Dendritic cell treated with granulocyte-macrophage colony-stimulating factor and Interleukin-4, amounts not matched to agents 40 ng/mL and 50 ng/mL, for 4 days (primary cell): ENCODE results near the gene KNTC1.
"Not testable (repeated sequence)": the region's sequence is repeated elsewhere in the genome, so short reads cannot be mapped to it uniquely, and the experiment has no call there.

Source experiments
- H3K27ac Mint-ChIP-seq: one replicate; pipeline ENCODE4 v1.8.0; 2022; ENCODE audit warnings: mild to moderate bottlenecking, mixed read lengths
- H3K27me3 Mint-ChIP-seq: one replicate; pipeline ENCODE4 v1.8.0; 2022; ENCODE audit warnings: mild to moderate bottlenecking, mixed read lengths
- H3K36me3 Mint-ChIP-seq: one replicate; pipeline ENCODE4 v1.8.0; 2022; ENCODE audit warnings: low read depth, mixed read lengths
- H3K4me1 Mint-ChIP-seq: one replicate; pipeline ENCODE4 v1.8.0; 2022; ENCODE audit warnings: low read depth, mixed read lengths
- H3K4me3 Mint-ChIP-seq: one replicate; pipeline ENCODE4 v1.8.0; 2022; ENCODE audit warnings: mild to moderate bottlenecking, moderate library complexity, mixed read lengths
- H3K9me3 Mint-ChIP-seq: one replicate; pipeline ENCODE4 v1.8.0; 2022; ENCODE audit warnings: mixed read lengths
- intact Hi-C: fragments of 100-400 bp; cut with micrococcal nuclease; formaldehyde crosslinking; loops from one replicate; pipeline ENCODE4 v1.15.0; 2022

KNTC1 gene, protein sequence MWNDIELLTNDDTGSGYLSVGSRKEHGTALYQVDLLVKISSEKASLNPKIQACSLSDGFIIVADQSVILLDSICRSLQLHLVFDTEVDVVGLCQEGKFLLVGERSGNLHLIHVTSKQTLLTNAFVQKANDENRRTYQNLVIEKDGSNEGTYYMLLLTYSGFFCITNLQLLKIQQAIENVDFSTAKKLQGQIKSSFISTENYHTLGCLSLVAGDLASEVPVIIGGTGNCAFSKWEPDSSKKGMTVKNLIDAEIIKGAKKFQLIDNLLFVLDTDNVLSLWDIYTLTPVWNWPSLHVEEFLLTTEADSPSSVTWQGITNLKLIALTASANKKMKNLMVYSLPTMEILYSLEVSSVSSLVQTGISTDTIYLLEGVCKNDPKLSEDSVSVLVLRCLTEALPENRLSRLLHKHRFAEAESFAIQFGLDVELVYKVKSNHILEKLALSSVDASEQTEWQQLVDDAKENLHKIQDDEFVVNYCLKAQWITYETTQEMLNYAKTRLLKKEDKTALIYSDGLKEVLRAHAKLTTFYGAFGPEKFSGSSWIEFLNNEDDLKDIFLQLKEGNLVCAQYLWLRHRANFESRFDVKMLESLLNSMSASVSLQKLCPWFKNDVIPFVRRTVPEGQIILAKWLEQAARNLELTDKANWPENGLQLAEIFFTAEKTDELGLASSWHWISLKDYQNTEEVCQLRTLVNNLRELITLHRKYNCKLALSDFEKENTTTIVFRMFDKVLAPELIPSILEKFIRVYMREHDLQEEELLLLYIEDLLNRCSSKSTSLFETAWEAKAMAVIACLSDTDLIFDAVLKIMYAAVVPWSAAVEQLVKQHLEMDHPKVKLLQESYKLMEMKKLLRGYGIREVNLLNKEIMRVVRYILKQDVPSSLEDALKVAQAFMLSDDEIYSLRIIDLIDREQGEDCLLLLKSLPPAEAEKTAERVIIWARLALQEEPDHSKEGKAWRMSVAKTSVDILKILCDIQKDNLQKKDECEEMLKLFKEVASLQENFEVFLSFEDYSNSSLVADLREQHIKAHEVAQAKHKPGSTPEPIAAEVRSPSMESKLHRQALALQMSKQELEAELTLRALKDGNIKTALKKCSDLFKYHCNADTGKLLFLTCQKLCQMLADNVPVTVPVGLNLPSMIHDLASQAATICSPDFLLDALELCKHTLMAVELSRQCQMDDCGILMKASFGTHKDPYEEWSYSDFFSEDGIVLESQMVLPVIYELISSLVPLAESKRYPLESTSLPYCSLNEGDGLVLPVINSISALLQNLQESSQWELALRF (N-terminal part only)

DNA sequence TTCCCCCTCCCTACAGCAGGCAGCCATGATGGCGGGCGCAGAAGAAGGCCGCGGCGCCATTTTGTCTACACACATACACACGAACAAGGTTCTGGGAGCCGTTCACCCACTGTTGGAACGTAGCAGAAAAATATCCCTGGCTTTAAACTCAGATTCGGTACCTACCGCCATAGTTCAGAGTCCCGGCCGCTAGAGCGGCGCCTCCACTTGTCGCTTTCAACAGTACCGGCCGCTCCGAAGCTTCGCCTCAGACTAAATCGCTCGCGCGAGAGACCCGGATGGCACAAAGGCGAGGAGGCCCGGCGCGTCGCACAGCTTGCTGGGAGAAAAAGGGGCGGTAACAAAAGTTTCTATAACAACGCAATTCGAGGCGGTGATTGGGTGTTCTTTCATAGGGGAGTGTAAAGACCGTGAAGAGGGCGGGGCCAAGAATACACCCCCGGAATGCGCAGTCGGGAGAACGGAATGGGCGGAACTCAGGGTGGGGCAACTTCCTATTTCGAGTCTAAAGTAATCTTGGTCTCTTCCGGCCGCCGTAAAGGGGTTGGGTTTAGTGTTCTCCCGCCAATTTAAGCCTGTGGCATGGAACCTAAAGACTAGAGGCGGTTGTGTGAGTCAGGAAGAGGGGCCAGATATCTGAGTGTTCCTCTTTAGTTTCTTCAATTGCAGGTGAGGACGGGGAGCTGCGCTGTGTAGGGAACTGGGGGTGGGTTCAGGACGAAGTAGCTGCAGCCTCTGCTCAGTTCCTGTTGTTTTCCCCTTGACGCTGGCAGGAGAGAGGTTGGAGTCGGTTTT, at the start of gene KNTC1, which contains the start of gene RSRC2:
Gene KNTC1, plus strand, starts transcription at position 567 of the 795 bp plus-strand sequence. CDS start 2,815 bp downstream, outside the sequence.
Gene RSRC2, minus strand, starts transcription at position 254 of the 795 bp plus-strand sequence. Its CDS starts 83 bp downstream, at position 171.
- Mint-ChIP-seq H3K27me3 (no peaks in the 10 kb centered on the region), H3K4me3 (no peak within 1 kb of the TSS), H3K36me3 (peaks cover 29% of the 10 kb centered on the region), H3K27ac (no peak within 1 kb of the TSS), H3K9me3 (no peaks in the 10 kb centered on the region), H3K4me1 (peaks cover 9% of the 10 kb centered on the region)
- intact Hi-C loops, result loop anchor here (1.0 kb wide), 2 partner anchors 26 to 261 kb away; partner anchors contain the start of gene VPS33A

DNA sequence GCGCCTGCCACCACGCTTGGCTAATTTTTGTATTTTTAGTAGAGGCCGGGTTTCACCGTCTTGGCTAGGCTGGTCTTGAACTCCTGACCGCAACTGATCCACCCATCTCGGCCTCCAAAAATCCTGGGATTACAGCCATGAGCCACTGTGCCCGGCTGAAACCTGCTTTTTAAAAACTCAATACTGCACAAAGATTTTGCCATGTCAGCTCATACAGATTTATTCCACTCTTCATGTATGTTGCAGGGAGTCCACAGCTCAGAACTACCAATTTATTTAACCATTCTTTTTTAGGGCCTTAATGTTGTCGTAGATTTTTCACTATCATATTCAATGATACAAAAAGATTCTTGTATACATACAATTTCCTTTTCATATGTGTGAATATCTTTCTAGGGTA, 46.3 kb upstream of the KNTC1 start:
- peaks cover 94% of the 10 kb centered on the region for H3K36me3 Mint-ChIP-seq
- H3K27me3 Mint-ChIP-seq, result no peaks in the 10 kb centered on the region
- no peaks in the 10 kb centered on the region for H3K4me1 Mint-ChIP-seq
- H3K27ac Mint-ChIP-seq, result no peak overlapping the region
- H3K9me3 Mint-ChIP-seq, result no peaks in the 10 kb centered on the region
- no peak overlapping the region for H3K4me3 Mint-ChIP-seq
- intact Hi-C loops, result no loop called here

DNA sequence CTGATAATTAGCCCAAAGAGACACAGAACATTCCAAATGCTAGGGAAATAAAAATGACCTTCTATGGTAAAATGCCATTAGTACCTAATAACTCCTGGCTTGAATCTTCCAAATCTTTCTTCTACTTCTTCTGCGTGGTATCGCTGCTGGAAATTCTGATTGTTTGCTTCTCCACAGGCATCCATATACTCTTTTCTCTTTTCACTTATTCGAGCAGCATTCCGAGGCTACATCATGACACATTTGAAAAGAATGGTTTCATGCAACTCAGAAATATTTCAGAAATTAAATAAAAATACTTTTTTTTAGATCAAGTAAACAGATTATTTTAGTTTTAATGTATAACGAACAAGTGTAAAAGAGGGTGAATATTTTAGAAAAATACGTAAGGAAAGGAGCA, 45.2 kb upstream of the KNTC1 start:
- intact Hi-C loops, result no loop called here
- Mint-ChIP-seq H3K27me3 (no peaks in the 10 kb centered on the region), H3K4me3 (no peak overlapping the region), H3K4me1 (peaks cover 4% of the 10 kb centered on the region), H3K27ac (no peak overlapping the region), H3K36me3 (peaks cover 94% of the 10 kb centered on the region), H3K9me3 (no peaks in the 10 kb centered on the region)

DNA sequence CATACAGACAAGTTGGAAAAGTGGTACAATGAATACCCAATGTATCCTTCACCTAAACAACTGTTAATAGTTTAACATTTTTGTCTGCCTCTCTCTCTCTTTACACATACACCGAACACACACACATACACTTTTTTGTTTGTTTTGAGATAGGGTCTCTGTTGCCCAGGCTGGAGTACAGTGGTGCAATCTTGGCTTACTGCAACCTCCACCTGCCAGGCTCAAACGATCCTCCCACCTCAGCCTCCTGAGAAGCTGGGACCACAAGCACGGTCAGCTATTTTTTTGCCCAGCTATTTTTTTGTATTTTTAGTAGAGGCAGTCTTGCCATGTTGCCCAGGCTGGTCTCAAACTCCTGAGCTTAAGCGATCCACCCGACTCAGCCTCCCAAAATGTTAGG, 43.1 kb upstream of the KNTC1 start:
- Mint-ChIP-seq H3K27ac (no peak overlapping the region), H3K36me3 (peaks cover 94% of the 10 kb centered on the region), H3K4me3 (no peak overlapping the region), H3K4me1 (peaks cover 4% of the 10 kb centered on the region), H3K27me3 (no peaks in the 10 kb centered on the region), H3K9me3 (no peaks in the 10 kb centered on the region)
- intact Hi-C loops, result no loop called here

DNA sequence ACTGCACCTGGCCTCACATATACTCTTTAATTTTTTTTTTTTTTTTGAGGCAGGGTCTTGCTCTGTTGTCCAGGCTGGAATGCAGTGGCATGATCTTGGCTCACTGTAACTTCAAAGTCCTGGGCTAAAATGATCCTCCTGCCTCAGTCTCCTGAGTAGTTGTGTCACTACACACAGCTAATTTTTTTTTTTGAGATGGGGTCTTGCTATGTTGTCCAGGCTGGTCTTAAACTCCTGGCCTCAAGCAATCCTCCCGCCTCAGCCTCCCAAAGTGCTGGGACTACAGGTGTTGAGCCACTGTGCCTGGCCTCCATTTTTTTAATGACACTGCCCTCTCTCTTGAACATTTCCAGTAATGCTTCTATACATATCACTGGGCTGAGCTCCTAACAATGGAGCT, 42.7 kb upstream of the KNTC1 start:
- H3K36me3 Mint-ChIP-seq, result peaks cover 94% of the 10 kb centered on the region
- H3K27ac Mint-ChIP-seq, H3K9me3 Mint-ChIP-seq, intact Hi-C loops, H3K27me3 Mint-ChIP-seq, H3K4me3 Mint-ChIP-seq, H3K4me1 Mint-ChIP-seq: not testable (repeated sequence)

DNA sequence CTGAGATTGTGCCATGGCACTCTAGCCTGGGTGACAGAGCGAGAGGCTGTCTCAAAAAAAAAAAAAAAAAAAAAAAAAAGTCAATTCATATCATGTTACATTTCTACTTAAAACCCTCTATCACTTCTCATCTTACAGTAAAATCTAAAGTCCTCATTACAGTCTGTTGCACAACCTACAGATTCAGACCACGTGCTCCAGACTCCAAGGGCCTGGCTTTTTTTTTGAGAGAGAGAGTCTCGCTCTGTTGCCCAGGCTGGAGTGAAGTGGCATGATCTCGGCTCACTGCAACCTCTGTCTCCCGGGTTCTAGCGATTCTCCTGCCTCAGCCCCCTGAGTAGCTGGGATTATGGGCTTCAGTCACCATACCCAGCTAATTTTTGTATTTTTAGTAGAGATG, 40.7 kb upstream of the KNTC1 start:
- H3K27me3 Mint-ChIP-seq, H3K4me3 Mint-ChIP-seq, intact Hi-C loops, H3K27ac Mint-ChIP-seq, H3K4me1 Mint-ChIP-seq, H3K9me3 Mint-ChIP-seq: not testable (repeated sequence)
- H3K36me3 Mint-ChIP-seq, result peaks cover 95% of the 10 kb centered on the region

DNA sequence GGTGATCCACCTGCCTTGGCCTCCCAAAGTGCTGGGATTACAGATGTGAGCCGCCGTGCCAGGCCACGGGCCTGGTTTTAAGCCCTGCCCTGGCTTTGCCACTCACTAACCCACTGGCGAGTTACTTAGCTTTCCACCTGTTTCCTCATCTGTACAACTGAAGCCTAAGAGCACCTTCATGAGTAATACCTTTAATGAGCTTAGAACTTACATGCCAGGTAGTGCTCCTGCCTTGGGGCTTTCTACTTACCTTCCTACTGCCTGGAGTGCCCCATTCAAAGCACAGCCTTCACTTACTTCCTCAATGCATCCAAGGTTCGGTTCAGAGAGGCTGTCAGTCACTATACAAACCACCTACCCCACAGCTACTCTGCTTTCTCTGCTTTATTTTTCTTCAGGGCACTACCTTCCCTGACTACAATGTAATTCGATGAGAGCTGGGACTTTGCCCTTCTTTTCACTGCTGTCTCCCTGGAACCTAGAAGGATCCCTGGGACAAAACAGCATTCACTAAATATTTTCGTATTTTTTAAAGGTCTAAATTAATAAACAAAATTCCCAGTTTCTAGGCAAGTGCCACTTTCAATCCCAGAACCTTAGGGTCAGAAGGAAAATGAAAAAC, 40.1 kb upstream of the KNTC1 start:
- Mint-ChIP-seq H3K9me3 (no peaks in the 10 kb centered on the region), H3K4me1 (peaks cover 4% of the 10 kb centered on the region), H3K27ac (no peak overlapping the region), H3K4me3 (no peak overlapping the region), H3K36me3 (peaks cover 96% of the 10 kb centered on the region), H3K27me3 (no peaks in the 10 kb centered on the region)
- intact Hi-C loops, result no loop called here

DNA sequence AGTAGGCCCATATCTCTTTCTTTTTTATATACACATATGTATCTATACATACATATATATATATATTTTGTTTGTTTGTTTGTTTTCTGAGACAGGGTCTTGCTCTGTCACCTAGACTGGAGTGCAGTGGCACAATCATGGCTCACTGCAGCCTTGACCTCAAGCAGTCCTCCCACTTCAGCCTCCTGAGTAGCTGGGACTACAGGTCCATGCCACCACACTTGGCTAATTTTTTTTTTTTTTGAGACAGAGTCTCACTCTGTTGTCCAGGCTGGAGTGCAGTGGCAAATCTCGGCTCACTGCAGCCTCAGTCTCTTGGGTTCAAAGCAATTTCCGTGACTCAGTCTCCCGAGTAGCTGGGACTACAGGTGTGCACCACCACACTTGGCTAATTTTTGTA, 39.2 kb upstream of the KNTC1 start:
- H3K27ac Mint-ChIP-seq, H3K9me3 Mint-ChIP-seq, H3K4me1 Mint-ChIP-seq, H3K4me3 Mint-ChIP-seq, H3K27me3 Mint-ChIP-seq, intact Hi-C loops: not testable (repeated sequence)
- H3K36me3 Mint-ChIP-seq, result peaks cover 98% of the 10 kb centered on the region

DNA sequence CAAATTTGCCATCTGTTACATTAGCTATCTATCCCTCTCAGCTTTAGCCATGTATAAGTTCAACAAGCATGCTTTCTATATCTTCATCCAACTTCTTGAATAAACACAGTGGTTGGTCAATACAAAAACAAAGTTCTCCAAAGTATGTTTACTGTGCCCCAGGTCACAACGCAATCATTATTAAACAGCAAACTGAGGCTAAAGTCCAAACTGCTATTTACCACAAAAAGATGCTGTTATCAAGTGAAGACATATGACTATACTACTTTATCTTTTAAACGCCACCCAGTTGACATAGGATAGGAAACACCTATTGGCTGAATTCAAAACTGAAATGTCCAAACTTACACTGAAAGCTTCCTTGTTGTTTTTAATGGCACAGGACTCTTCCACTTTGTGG, 38.0 kb upstream of the KNTC1 start:
- H3K27ac Mint-ChIP-seq, result no peak overlapping the region
- intact Hi-C loops, result no loop called here
- no peaks in the 10 kb centered on the region for H3K9me3 Mint-ChIP-seq
- H3K27me3 Mint-ChIP-seq, result no peaks in the 10 kb centered on the region
- peaks cover 4% of the 10 kb centered on the region for H3K4me1 Mint-ChIP-seq
- peaks cover 94% of the 10 kb centered on the region for H3K36me3 Mint-ChIP-seq
- no peak overlapping the region for H3K4me3 Mint-ChIP-seq

DNA sequence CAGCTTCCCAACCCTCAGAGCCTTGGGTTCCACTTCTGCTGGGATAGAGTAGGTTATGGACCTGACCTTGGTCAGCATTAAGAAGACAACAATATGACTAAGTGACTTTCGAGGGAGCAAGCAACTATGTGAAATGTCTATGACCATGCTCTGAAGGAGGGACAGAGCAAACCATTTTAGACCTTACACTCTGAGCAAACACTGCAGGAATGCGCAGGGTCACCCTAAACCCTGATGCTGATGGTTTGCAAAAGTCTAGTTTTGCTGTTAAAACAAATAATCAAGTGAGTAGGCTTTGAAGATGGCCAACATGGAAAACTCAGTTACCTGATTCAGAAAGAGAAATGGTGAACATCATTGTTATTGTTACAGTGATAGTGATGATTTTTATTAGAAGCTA, 35.1 kb upstream of the KNTC1 start:
- Mint-ChIP-seq H3K27ac (no peak overlapping the region), H3K4me1 (peaks cover 5% of the 10 kb centered on the region), H3K27me3 (no peaks in the 10 kb centered on the region), H3K36me3 (peaks cover 92% of the 10 kb centered on the region), H3K9me3 (no peaks in the 10 kb centered on the region), H3K4me3 (no peak overlapping the region)
- intact Hi-C loops, result no loop called here

DNA sequence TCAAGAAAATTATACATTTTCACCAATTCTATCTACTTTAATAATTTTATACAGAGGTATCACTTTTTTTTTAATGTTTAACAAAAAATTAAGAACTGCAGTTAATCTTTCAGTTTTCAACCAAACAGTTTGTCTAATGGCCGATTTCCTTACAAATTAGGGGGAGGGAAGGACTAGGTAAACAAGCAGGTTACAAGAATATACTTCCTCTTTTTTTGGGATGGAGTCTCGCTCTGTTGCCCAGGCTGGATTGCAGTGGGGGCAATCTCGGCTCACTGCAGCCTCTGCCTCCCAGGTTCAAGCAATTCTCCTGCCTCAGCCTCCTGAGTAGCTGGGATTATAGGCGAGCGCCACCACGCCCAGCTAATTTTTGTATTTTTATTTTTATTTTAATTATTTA, 33.8 kb upstream of the KNTC1 start:
- H3K9me3 Mint-ChIP-seq, H3K27ac Mint-ChIP-seq, H3K4me1 Mint-ChIP-seq, H3K4me3 Mint-ChIP-seq, intact Hi-C loops, H3K27me3 Mint-ChIP-seq: not testable (repeated sequence)
- peaks cover 79% of the 10 kb centered on the region for H3K36me3 Mint-ChIP-seq

DNA sequence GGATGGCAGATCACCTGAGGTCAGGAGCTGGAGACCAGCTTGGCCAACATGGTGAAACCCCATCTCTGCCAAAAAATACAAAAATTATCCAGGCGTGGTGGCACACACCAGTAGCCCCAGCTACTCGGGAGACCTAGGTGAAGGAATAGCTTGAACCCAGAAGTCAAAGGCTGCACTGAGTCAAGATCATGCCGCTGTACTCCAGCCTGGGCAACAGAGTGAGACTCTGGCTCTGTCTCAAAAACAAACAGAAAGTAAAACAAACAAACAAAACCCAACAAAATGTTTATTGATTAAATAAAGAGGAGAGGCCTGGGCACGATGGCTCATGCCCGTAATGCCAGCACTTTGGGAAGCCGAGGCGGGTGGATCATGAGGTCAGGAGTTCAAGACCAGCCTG, 31.8 kb upstream of the KNTC1 start:
- H3K9me3 Mint-ChIP-seq, result no peaks in the 10 kb centered on the region
- H3K27ac Mint-ChIP-seq, result no peak overlapping the region
- peaks cover 66% of the 10 kb centered on the region for H3K36me3 Mint-ChIP-seq
- intact Hi-C loops, result no loop called here
- H3K27me3 Mint-ChIP-seq, result no peaks in the 10 kb centered on the region
- peaks cover 23% of the 10 kb centered on the region for H3K4me1 Mint-ChIP-seq
- no peak overlapping the region for H3K4me3 Mint-ChIP-seq
